Measurements from ENCODE around the gene ALKBH7.

DNA sequence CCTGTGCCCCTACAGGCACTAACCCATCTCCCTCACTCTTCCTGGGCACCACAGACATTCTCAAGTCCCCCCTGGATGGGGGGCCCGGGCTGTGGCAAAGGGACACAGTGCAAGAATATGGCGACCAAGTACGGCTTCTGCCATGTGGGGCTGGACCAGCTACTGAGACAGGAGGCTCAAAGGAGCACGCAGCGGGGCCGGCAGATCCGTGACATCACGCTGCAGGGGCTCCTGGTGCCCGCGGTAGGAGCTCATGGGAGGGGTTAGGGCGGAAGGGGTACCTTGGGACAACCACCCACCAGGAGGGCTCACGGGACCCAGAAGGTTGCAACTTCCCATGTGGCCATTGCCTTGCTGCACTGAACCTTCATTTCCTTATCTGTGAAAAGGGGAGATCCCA lies 23.7 kb downstream of the ALKBH7 start:
- TF ChIP-seq EGR1 (IDR thresholded peaks at IDR 0.05; ENCODE audit: low read depth in 2 of 2): no peak
- TF ChIP-seq, protein P1, sequence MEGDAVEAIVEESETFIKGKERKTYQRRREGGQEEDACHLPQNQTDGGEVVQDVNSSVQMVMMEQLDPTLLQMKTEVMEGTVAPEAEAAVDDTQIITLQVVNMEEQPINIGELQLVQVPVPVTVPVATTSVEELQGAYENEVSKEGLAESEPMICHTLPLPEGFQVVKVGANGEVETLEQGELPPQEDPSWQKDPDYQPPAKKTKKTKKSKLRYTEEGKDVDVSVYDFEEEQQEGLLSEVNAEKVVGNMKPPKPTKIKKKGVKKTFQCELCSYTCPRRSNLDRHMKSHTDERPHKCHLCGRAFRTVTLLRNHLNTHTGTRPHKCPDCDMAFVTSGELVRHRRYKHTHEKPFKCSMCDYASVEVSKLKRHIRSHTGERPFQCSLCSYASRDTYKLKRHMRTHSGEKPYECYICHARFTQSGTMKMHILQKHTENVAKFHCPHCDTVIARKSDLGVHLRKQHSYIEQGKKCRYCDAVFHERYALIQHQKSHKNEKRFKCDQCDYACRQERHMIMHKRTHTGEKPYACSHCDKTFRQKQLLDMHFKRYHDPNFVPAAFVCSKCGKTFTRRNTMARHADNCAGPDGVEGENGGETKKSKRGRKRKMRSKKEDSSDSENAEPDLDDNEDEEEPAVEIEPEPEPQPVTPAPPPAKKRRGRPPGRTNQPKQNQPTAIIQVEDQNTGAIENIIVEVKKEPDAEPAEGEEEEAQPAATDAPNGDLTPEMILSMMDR (IDR thresholded peaks at IDR 0.05; ENCODE audit: low read depth, low read length, missing input control): no peak
- TF ChIP-seq SP1 (IDR thresholded peaks at IDR 0.05): no peak
- TF ChIP-seq JUND (IDR thresholded peaks at IDR 0.05): no peak
